ENCODE measurements around the gene MRPL41. TPM values are rescaled to one million over a fixed set of nuclear protein-coding genes. Genes with fewer than 3 reads are reported as not detected.

MRPL41 gene
- total RNA-seq, 2 donors from 2014 or later: 75.8 to 133 TPM

- no peak overlapping the region for H3K27ac ChIP-seq
- no peak overlapping the region for H3K4me3 ChIP-seq
- TF ChIP-seq POLR2AphosphoS5 (IDR thresholded peaks at IDR 0.05) (no peak), POLR2A (IDR thresholded peaks at IDR 0.05) (no peak)
- TF ChIP-seq, protein P1, sequence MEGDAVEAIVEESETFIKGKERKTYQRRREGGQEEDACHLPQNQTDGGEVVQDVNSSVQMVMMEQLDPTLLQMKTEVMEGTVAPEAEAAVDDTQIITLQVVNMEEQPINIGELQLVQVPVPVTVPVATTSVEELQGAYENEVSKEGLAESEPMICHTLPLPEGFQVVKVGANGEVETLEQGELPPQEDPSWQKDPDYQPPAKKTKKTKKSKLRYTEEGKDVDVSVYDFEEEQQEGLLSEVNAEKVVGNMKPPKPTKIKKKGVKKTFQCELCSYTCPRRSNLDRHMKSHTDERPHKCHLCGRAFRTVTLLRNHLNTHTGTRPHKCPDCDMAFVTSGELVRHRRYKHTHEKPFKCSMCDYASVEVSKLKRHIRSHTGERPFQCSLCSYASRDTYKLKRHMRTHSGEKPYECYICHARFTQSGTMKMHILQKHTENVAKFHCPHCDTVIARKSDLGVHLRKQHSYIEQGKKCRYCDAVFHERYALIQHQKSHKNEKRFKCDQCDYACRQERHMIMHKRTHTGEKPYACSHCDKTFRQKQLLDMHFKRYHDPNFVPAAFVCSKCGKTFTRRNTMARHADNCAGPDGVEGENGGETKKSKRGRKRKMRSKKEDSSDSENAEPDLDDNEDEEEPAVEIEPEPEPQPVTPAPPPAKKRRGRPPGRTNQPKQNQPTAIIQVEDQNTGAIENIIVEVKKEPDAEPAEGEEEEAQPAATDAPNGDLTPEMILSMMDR (IDR thresholded peaks at IDR 0.05): peak in 1 of 4 experiments; percentile 24
- 77% methylated on average over 20 of the region's 20 CpGs for WGBS
- intact Hi-C loops (cut with DNase I): no loop called here
- peaks cover 5 to 10% of the 10 kb centered on the region in 2 donors for H3K36me3 ChIP-seq
- H3K9me3 ChIP-seq: no peaks in the 10 kb centered on the region
- peaks cover 10% of the 10 kb centered on the region for H3K4me1 ChIP-seq (replicated peaks)
- no peak for DNase-seq (ENCODE audit: low spot score)
- no peaks in the 10 kb centered on the region for H3K27me3 ChIP-seq (replicated peaks; ENCODE audit: insufficient read depth)
Observed at GRCh38 chr9:137582286-137582860, 30.7 kb downstream of the MRPL41 start.

GRCh38 chr9:137583347-137583746 lies 31.7 kb downstream of the MRPL41 start:
- Histone ChIP-seq H3K36me3 (peaks cover 5 to 11% of the 10 kb centered on the region in 2 donors), H3K4me1 (replicated peaks) (peaks cover 3% of the 10 kb centered on the region), H3K9me3 (no peaks in the 10 kb centered on the region), H3K27ac (no peak overlapping the region), H3K4me3 (no peak overlapping the region), H3K27me3 (replicated peaks; ENCODE audit: insufficient read depth) (no peaks in the 10 kb centered on the region)
- intact Hi-C loops (cut with DNase I): no loop called here
- DNase-seq (ENCODE audit: low spot score): no peak
- WGBS: 78% methylated on average over 14 of the region's 14 CpGs
- TF ChIP-seq POLR2A (IDR thresholded peaks at IDR 0.05) (no peak), POLR2AphosphoS5 (IDR thresholded peaks at IDR 0.05) (no peak)
- TF ChIP-seq, protein P1 (IDR thresholded peaks at IDR 0.05): no peak

- no peak for TF ChIP-seq POLR2AphosphoS5 (IDR thresholded peaks at IDR 0.05)
- no peak for TF ChIP-seq POLR2A (IDR thresholded peaks at IDR 0.05)
- TF ChIP-seq, protein P1 (IDR thresholded peaks at IDR 0.05): no peak
- H3K4me1 ChIP-seq (replicated peaks): peaks cover 9% of the 10 kb centered on the region
- peaks cover 5 to 11% of the 10 kb centered on the region in 2 donors for H3K36me3 ChIP-seq
- no peaks in the 10 kb centered on the region for H3K27me3 ChIP-seq (replicated peaks; ENCODE audit: insufficient read depth)
- WGBS: 77% methylated on average over 7 of the region's 8 CpGs
- H3K9me3 ChIP-seq: no peaks in the 10 kb centered on the region
- intact Hi-C loops (cut with DNase I): no loop called here
- no peak overlapping the region for H3K27ac ChIP-seq
- H3K4me3 ChIP-seq: no peak overlapping the region
- DNase-seq (ENCODE audit: low spot score): no peak
Observed at GRCh38 chr9:137583957-137584356, 32.3 kb downstream of the MRPL41 start.

- Histone ChIP-seq H3K27me3 (replicated peaks; ENCODE audit: insufficient read depth) (no peaks in the 10 kb centered on the region), H3K4me3 (no peak overlapping the region), H3K9me3 (no peaks in the 10 kb centered on the region), H3K27ac (no peak overlapping the region), H3K36me3 (peaks cover 5 to 11% of the 10 kb centered on the region in 2 donors), H3K4me1 (replicated peaks) (peaks cover 12% of the 10 kb centered on the region)
- intact Hi-C loops (cut with DNase I): no loop called here
- no peak for DNase-seq (ENCODE audit: low spot score)
- TF ChIP-seq POLR2AphosphoS5 (IDR thresholded peaks at IDR 0.05) (no peak), POLR2A (IDR thresholded peaks at IDR 0.05) (no peak)
- TF ChIP-seq, protein P1 (IDR thresholded peaks at IDR 0.05): no peak
- 94% methylated on average over 14 of the region's 14 CpGs for WGBS
Observed at GRCh38 chr9:137586854-137587253, 35.2 kb downstream of the MRPL41 start.

DNA sequence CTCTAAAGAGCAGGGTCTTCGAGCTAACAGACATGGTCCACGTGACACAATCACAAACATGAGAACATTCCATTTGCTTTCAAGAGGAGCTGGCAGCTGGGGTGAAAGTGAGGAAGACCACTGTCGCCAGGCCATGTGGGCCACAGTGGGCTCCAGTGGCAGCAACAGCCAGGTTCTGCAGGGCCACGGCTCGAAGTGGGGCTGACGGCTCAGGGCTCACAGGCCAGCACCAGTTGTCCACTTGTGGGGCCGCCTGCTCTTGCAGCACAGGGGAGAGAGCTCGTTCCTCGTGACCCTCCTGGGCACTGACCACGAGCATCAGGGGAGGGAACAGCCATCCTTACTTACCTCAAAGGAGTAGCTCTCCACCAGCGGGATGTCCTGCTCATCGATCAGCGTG lies 36.6 kb downstream of the MRPL41 start:
- intact Hi-C loops (cut with DNase I): no loop called here
- H3K4me1 ChIP-seq (replicated peaks): peaks cover 12% of the 10 kb centered on the region
- H3K27ac ChIP-seq: no peak overlapping the region
- DNase-seq (ENCODE audit: low spot score): no peak
- no peaks in the 10 kb centered on the region for H3K9me3 ChIP-seq
- peaks cover 0 to 11% of the 10 kb centered on the region in 2 donors for H3K36me3 ChIP-seq
- WGBS: 82% methylated on average over 13 of the region's 13 CpGs
- TF ChIP-seq POLR2AphosphoS5 (IDR thresholded peaks at IDR 0.05): no peak
- TF ChIP-seq, protein P1 (IDR thresholded peaks at IDR 0.05): no peak
- no peak for TF ChIP-seq POLR2A (IDR thresholded peaks at IDR 0.05)
- no peak overlapping the region for H3K4me3 ChIP-seq
- H3K27me3 ChIP-seq (replicated peaks; ENCODE audit: insufficient read depth): no peaks in the 10 kb centered on the region
